SKM-1 (cell line): ENCODE measurements around the gene PKMYT1.
A peak's percentile ranks its signal among the peaks of the same experiment; 100 is the strongest.

Experiments used
- DNase-seq: peaks from one replicate; lab custom pipeline; 2025; ENCODE audit not compliant: unreplicated experiment; lab: John Stamatoyannopoulos, UW

Gene PKMYT1

DNA sequence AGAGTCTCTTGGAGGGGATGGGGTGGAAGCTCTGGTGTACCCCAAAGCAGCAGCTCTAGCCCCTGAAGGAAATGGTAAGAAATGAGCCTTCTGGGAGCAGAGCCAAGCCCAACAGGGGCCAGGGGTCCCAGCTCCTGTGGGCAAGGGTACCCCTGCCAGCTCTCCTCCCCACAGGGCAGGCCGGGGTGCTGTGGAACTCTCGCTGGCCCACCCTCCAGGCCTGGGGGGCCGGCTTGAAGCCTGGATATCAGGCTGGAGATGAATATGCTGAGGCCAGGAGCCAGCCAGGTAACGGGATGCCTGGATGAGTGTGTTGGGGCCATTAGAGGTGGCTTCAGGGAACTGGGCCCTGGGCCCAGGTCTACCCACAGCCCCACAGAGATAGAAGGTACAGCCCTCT is 20.3 kb upstream of the PKMYT1 start:
- no peak for DNase-seq

DNA sequence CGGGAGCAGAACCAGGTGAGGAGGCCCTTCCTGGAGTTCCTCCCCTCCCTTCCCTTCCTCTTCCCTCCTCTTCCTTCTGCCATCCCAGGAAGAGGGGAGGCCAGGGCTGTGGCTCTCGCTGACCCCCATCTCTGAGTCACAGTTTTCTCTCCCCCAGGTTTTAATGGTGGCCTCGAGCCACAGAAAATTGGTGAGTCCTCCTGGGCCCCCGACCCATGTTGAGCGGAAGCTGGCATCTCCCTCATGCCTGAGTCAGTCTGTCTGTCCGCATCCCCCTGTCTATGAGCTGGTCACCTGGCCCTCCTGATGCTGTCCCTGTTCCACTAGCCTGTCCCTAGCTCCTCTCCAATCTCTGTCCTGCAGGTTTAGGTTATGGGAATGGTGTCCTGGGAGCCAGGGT is 19.7 kb upstream of the PKMYT1 start:
- DNase-seq = no peak

DNA sequence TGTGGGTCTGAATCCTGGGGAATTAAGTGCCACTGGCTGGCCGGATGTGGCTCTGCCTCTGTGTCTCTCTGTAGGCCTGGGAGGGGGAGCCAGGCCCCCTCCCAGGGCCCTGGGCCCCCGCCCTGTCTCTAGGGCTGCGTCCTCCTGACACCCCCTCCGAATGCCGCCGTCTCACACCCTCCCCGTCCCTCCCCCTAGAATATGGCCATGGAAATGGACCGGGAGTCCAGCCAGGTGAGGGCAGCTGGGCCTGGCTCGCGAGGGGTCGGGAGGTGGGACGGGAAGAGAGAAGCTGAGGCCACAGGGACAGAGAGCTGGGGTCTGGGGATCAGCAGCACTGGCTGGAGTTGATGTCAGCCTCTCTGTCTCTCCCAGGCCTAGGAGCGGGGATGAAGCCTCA is 16.1 kb upstream of the PKMYT1 start:
- no peak for DNase-seq

DNA sequence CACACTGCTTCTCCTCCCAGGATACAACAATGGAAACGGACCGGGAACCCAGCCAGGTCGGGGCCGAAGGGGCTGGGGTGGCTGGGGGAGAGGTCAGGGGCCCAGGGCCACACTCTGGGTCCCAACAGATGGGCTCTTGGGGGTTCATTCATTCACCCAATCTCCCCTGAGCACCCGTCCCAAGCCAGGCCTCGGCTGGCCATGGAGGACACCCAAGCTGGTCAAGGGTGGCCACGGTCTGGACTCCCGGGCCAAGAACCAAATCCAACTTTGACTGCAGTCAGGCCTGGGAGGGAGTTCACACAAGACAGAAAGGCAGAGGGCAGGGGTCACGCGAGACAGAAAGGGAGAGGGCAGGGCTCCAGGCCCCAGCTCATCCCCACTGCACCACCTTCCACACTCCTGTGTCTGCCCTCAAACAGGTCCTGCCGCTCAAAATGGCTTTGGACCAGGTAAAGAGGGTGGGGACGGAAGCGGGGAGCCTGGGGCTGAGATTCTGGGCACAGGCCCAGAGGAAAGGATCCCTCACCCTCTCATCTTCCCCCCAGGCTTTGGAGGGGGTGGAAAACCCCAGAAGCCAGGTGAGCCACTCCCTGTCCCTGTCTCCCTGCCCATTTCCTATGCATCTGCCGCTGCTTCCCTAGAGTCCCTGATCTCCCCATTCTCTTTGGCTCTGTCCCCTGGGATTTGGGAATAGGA is 12.3 kb upstream of the PKMYT1 start:
- DNase-seq = no peak

DNA sequence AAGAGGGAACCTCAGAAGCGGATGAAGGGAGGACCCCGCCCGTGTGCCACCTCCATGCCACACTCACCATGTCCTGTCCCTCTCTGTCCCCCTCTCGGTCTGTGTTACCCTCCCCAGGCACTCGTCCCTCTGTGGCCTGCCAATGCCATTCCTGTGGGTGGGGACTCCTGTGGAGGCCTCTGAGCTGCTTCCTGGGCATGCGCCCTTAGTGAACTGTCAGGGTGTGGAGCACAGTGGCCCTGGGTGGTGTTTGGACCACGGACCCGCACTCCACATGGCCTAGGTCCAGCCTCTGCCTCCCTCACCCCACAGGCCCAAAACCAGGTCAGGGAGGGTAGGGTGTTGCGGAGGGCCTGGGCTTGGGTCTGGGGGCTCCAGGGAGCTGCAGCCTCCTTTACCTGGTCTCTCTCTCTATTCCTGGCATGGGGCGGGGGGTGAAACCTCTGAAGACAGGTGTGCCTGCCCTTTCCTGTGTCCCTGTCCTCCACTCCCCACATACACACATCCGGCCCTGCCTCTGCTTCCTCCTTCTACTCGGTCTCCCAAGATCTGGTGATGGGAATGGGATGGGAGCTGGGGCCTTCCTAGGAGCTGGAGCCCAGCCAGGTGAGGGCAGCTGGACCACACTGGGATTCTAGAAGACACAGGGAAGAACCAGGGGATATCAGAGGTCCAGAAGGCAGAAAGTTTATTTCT is 11.5 kb upstream of the PKMYT1 start:
- DNase-seq = no peak

DNA sequence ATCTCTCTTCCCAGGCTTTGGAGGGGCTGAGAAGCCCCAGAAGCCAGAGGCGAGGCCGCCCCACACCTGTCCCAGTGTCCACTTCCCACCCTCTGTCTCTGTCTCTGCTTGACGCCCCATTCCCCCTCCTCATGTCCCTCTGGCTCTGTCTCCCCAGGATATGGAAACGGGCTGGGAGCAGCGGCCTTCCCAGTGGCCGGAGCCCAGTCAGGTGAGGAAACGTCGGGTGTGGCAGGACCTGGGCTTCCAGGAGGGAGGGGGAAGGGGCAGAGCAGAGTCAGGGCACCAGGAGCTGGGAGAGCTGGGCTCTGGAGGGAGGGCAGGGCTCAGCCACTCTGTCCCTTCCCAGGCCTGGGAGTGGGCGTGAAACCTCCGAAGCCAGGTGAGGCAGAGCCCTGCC is 10.6 kb upstream of the PKMYT1 start:
- DNase-seq = no peak

DNA sequence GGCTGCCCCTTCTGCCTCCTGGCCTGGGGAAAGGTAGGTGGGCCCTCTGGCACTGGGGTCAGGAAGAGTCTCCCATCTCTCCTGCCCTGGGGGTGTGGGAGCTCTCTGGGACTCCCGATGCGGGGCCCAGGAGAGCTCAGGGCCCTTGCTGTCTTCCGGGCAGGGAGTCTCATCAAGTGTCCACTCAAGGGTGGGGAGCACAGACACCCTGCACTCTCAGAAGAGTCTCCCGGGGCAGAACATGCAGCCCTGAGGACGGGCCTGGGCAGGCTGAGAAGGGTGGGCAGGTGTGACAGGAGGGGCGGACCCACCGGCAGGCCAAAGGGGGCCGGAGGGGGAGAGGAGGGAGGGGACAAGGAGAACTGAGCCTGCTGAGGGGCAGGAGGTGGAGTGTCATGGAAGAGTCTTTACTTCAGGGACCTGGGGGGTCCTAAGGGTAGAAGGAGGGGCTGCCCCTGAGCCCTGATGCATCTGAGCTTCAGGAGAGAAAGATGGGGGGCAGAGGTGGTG is 8.4 kb upstream of the PKMYT1 start:
- no peak for DNase-seq

DNA sequence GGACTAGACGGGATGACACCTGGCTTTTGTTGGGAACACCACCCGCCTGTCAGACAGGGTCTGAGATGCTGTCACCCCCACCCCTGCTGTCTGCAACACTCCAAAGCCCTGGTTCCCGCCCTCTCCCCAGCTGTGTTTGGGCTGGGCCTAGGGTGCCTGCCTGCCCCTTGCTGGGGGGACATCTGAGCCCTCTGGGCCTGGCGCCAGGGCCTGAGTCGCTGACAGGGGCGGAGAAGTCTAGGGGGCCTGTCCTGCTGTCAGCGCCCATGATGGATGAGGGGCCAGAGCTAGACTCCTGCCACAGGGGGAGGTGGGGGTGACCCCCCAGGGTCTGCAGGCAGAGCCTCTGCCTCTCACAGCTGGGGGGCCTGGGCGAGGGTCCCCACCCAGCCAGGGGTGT is 7.6 kb upstream of the PKMYT1 start:
- no peak for DNase-seq

DNA sequence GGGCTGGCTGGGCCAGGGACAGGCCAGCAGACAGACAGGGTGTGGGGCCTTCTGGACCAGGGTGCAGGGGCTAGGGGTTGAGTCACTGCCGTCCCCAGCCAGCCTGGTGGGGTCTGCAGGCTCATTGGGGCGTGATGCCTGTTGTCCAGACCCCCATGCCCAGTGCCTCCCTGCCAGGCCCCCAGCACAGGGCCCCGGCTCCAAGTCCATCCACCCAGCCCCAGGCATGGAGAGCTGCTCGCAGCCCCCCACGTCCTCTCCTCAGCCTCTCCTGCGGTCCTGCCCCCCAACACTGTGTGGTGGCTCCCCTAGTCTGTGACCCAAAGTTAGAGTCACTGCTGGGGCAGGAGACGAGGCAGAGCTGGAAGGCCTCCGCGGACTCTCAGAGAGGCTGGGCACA is 7.0 kb upstream of the PKMYT1 start:
- no peak for DNase-seq

DNA sequence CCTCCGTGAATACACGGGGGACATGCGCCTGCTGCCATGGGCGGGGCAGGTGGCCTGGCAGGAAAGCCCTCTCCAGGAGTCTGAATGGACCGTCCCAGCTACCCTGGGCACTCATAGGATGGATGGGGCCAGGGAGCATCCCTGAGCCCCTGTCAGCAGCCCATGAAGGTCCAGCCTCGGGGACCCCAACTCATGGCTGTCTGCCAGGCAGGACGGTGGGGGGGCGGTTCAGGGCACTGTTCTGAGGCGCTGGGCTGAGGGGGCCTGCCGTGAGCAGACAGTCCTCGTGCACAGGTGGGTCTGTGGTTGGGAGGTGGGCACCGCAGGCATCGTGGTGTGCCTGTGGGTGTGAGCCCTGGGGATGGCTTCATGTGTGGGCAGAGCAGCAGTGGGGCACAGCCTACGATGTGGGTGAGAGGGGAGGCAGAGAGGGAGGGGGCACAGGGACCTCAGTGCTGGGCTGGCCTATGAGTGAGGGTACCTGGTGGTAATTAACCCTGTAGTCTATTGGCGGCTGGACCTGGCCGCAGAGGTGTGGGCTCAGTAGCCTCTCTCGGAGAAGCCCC is 6.5 kb upstream of the PKMYT1 start:
- no peak for DNase-seq

DNA sequence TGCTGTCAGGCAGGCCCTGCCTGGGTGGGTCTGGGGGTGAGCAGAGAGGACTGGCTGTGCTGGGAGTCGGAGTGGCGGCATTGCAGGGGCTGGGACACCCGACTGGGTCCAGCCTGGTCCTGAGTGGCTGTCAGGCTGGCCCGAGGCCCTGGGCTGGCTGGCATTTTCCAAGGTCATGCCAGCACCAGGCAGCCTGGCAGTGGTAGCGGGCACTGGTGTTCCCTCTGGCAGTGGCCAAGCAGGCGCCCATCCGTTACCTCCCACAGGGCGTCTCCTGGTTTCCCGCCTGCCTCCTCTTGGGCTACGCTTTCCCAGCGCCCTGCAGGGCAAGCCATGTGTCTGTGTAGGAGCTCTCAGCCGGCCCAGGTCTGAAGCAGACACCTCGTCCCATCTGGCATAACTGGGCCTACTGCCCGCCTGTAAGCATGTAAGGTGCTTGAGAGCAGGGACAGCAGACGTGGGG is 5.7 kb upstream of the PKMYT1 start:
- no peak for DNase-seq

DNA sequence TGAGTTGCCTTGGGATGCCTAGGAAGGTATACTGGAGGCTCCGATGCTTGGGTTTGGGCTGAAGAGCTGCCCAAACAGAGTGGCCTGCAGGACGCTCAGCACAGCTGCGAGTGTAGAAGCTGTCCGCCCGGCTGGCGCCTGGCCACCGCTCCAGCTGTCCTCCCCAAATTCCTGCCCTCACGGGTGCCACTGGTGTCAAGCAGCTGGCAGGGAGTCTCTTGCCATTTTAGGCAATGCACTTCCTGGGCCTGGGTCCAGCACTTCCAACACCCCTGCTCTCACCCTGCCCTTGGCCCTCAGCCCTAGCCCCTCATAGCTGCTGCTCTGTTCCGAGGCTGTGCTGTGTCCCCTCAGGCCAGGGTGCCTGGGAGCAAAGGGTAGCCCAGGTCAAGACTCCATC is 5.2 kb upstream of the PKMYT1 start:
- DNase-seq = no peak

DNA sequence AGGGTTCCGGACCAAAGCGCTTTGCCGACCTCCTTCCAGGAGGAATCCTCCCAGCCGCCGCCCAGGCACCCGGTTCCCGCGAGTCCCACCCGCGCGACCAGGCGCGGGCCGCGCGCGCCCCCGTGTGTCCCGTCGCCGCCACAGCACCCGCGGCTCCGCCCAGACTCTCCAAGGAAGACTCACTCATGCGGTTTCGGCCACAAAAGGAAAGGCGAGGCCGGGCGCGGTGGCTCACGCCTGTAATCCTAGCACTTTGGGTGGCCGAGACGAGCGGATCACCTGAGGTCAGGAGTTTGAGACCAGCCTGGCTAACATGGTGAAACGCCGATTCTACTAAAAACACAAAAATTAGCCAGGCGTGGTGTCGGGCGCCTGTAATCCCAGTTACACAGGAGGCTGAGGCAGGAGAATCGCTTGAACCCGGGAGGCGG is 3.5 kb upstream of the PKMYT1 start:
- peak; percentile 58 for DNase-seq

DNA sequence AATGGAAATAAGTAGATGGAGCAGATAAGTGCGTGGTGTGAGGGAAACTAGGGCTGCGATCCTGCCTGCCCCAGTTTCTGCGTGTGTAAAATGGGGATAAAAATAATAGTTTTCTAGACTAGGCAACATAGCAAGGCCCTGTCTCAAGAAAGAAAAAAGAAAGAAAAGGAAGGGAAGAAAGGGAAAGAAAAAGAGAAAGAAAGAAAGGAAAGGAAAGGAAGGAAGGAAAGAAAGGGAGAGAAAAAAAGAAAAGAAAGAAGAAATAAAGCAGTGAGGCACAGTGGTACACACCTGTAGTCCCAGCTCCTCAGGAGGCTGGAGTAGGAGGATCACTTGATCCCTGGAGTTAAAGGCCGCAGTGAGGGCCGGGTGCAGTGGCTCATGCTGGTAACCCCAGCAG is 2.2 kb upstream of the PKMYT1 start:
- no peak for DNase-seq

DNA sequence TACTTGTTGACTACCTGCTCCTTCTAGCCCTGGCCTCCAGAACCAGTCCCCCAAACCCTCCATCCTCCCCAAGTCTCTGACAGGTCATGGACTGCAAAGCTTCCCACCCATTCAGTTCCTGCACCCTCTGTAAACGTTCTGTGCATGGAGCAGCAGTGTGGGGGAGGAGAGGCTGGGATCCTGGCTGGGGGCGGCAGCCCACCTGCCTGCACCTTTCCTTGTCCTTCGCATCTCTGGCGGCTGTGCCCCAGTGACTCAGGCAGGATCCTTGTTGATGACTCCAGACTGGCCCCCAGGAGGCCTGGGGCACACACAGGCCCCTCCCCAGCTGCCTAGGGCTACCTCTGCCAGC is 1.6 kb upstream of the PKMYT1 start:
- no peak for DNase-seq

DNA sequence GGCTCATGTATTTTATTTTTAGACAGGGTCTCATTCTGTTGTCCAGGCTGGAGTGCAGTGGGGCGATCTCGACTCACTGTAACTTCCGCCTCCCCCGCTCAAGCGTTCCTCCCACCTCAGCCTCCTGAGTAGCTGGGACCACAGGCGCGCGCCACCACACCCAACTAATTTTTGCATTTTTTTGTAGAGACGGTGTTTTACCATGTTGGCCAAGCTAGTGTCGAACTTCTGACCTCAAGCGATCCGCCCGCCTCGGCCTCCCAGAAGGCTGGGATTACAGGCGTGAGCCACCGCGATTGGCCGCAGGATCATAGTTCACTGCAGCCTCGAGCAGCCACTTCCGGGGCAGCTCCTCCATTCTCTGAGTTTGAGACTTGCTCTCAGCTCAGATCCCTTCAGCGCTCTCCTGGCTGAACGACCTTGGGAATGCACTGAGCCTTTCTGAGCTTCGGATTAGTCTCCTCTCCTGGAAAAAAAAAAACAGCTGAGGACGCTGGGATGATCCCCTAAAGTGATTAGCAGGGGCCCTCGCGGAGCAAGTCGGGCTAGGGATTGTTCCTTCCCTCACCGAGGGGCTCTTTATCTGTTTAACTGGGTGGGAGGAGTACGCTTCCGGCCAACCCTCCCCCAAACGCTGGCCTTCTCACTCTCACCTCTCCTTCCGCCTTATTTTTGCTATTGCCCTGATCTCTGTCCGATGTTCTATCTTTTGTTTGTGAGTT is 1.1 kb upstream of the PKMYT1 start:
- DNase-seq = no peak

DNA sequence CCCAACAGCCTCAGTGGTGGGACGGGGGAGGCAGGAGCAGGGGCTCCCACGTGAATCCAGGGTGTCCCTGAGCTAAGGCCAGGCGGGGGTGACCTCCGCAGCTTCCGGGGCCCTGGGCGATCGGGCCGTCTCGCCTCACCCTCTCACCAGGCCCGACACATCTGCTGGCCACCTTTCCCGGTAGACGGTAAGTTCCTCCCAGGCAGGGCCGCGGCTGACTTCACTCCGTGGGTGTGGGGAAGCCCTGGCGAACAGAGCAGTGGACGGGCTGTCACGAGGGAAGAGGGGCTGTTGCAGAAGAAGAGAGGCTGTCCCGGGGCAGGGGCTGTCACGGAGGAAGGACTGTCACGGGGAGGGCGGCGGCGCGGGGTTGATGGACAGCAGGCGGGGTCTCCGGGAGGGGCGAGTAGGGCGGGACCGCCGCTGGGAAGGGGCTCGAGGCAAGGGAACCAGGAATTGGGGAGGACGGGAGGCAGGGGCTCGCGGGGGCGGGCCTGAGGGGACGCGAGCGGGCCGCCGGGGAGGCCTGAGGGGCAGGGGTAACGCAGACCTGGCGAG is 498 bp downstream of the PKMYT1 start:
- DNase-seq = no peak

DNA sequence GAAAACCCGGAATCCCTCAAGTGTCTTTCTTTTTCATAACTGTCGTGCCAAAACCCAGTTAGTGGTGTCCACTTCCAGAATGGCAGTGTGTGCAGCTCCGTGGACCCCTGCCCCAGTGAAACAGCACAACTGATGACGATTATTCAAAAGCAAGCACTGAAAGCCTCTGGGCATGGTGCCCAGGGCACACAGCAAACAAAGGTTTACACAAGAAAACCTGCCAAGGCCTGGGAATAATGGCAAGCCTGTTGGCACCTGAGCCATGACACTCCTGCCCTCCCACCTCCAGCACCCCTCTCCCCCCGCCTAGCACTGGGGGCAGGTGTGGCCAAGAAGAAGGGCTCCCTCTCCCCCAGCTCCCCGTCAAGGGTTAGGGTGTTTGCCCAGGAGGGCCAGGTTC is 2.8 kb downstream of the PKMYT1 start:
- no peak for DNase-seq

DNA sequence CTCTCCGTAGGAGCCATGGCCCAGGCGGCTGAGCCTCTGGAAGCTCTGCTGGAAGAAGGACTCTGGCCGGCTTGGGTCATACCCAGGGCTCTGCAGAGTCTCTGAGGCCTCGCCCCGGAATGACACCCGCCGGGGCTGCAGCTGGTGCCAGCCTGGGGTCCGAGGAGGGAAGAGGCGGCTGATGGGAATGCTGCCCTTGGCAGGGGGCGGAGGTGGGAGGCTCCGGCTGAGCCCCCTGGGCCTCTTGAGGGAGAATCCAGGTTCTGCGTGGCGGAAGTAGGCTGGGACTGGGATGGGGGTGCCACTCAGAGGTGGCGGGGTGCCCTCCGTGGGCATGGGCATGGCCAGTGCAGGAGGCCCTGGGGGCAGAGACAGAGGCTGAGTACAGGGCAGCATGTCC is 3.6 kb downstream of the PKMYT1 start:
- DNase-seq = no peak

DNA sequence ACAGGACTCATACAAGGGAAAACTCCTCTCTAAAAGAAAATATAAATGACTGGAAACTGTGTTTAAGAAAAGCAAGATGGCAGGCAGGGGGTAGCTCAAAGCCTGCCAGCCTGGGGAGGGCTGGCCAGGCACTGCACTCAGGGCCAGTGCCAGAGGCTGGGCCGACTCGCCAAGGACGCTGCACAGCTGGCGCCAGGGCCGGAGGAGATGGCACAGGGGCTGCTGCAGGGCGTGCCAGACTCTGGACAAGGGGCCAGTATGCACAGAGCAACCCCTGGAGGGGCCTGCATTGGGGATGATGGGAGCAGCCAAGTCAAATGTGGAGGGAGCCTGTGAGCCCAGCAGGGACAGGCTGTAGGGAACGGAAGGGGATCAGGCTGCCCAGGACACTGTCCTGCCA is 4.0 kb downstream of the PKMYT1 start:
- no peak for DNase-seq

DNA sequence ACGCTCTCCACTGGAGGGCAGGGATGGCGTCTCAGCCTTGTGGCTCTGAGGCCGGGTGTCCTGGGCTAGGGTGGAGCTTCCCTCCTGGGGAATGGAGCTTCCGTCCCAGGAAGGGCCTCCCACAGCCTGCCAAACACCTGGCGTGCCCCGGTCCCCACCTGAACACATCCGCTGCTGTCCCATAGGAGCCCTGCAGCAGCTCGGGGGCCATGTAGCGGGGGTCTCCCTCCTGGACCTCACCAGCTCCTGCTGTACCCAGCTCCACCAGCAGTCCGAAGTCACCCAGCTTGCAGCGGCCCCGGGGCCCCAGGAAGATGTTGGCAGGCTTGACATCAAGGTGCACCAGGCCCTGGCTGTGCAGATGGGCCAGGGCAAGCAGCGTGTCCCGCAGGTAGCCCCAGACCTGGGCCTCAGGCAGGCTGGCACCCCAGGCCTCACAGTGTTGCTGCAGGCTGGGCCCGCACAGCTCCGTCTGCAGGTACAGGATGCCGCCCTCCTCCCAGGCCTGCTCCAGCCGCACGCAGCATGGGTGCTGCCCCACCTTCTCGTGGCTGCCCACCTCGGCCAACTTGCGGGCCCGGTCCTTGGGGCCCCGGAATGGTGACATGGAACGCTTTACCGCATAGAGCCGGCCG is 5.0 kb downstream of the PKMYT1 start:
- DNase-seq = no peak
